CD14-positive monocyte (primary cell): ENCODE results near the gene SPATA20. TPM values are rescaled to one million over a fixed set of nuclear protein-coding genes. Genes with fewer than 3 reads are reported as not detected.

ENCODE experiments used
- DNase-seq, 3 donors: peaks; one replicate each; pipeline ENCODE4 v3.0.0-alpha.2; 2011 to 2022
- H2AFZ ChIP-seq: 2 replicates; pipeline ENCODE4 v1.6.0; 2012; ENCODE audit warnings: mild to moderate bottlenecking, low read depth, low read length, inconsistent platforms; ENCODE audit not compliant: insufficient read depth, poor library complexity, severe bottlenecking
- H3K27ac ChIP-seq, 2 donors: 1 replicate in 1 of 2; 2 replicates in 1 of 2; pipeline ENCODE4 v1.5.1; 2012 to 2013; ENCODE audit warnings: low read length in 2 of 2, control low read depth in 1 of 2, inconsistent platforms in 1 of 2, low read depth in 1 of 2, mild to moderate bottlenecking in 1 of 2
- H3K27me3 ChIP-seq, 2 donors: one replicate each; pipeline versions ENCODE4 v1.6.0 to v1.6.1; 2011 to 2013; ENCODE audit warnings: low read length in 2 of 2; ENCODE audit not compliant: control insufficient read depth in 2 of 2, insufficient read depth in 2 of 2
- H3K36me3 ChIP-seq, 2 donors: replicated peaks in 1 of 2; 1 replicate in 1 of 2; 2 replicates in 1 of 2; pipeline versions ENCODE4 v1.5.1 to v1.6.1; 2012 to 2013; ENCODE audit warnings: low read length in 2 of 2, control low read depth in 1 of 2, inconsistent platforms in 1 of 2, mild to moderate bottlenecking in 1 of 2; ENCODE audit not compliant: insufficient read depth in 2 of 2, control insufficient read depth in 1 of 2
- H3K4me1 ChIP-seq, 2 donors: 1 replicate in 1 of 2; 2 replicates in 1 of 2; pipeline versions ENCODE4 v1.5.1 to v1.6.1; 2012 to 2013; ENCODE audit warnings: low read length in 2 of 2, control low read depth in 1 of 2, inconsistent platforms in 1 of 2, mild to moderate bottlenecking in 1 of 2, moderate library complexity in 1 of 2; ENCODE audit not compliant: insufficient read depth in 2 of 2, control insufficient read depth in 1 of 2
- H3K4me2 ChIP-seq: replicated peaks from 2 replicates; pipeline ENCODE3; 2012; ENCODE audit warnings: low read length, moderate library complexity, mild to moderate bottlenecking; ENCODE audit not compliant: poor library complexity, severe bottlenecking; ENCODE audit errors: extremely low read depth
- H3K4me3 ChIP-seq, 3 experiments: fragments of 200-600 bp in 1 of 3; sonication (generic) in 1 of 3; replicated peaks in 1 of 3; 1 replicate in 2 of 3; 2 replicates in 1 of 3; pipeline ENCODE4 v1.5.1; 2011 to 2013; ENCODE audit warnings: low read length in 3 of 3, mild to moderate bottlenecking in 3 of 3, control low read depth in 2 of 3, low read depth in 2 of 3, inconsistent platforms in 1 of 3, moderate library complexity in 1 of 3
- H3K79me2 ChIP-seq: 2 replicates; pipeline ENCODE4 v1.6.0; 2012; ENCODE audit warnings: mild to moderate bottlenecking, control low read depth, inconsistent platforms, low read length, moderate library complexity; ENCODE audit not compliant: insufficient read depth
- H3K9ac ChIP-seq: 2 replicates; pipeline ENCODE4 v1.6.0; 2017; ENCODE audit warnings: low read length, mild to moderate bottlenecking; ENCODE audit not compliant: insufficient read depth, poor library complexity, severe bottlenecking
- H3K9me3 ChIP-seq, 2 donors: replicated peaks in 1 of 2; 1 replicate in 1 of 2; 2 replicates in 1 of 2; pipeline versions ENCODE4 v1.5.1 to v1.6.1; 2012 to 2013; ENCODE audit warnings: low read length in 2 of 2, control low read depth in 1 of 2; ENCODE audit not compliant: control insufficient read depth in 1 of 2, insufficient read depth in 1 of 2
- H4K20me1 ChIP-seq: 2 replicates; pipeline ENCODE4 v1.6.0; 2012; ENCODE audit warnings: mild to moderate bottlenecking, low read length, control low read depth, moderate library complexity; ENCODE audit not compliant: insufficient read depth
- H3K27ac Mint-ChIP-seq, 7 donors: one replicate each; pipeline ENCODE4 v1.8.0; 2020; ENCODE audit warnings: mild to moderate bottlenecking in 7 of 7, mixed read lengths in 7 of 7, moderate library complexity in 6 of 7, inconsistent platforms in 2 of 7
- H3K27me3 Mint-ChIP-seq, 3 donors: one replicate each; pipeline ENCODE4 v1.8.0; 2021 to 2022; ENCODE audit warnings: low read depth in 3 of 3, mild to moderate bottlenecking in 3 of 3, mixed read lengths in 3 of 3, moderate library complexity in 3 of 3, inconsistent platforms in 1 of 3
- H3K36me3 Mint-ChIP-seq, 2 donors: one replicate each; pipeline ENCODE4 v1.8.0; 2020; ENCODE audit warnings: mixed read lengths in 2 of 2, inconsistent platforms in 1 of 2, mild to moderate bottlenecking in 1 of 2
- H3K4me1 Mint-ChIP-seq: one replicate; pipeline ENCODE4 v1.8.0; 2020; ENCODE audit warnings: mild to moderate bottlenecking, mixed read lengths
- H3K4me3 Mint-ChIP-seq, 2 donors: one replicate each; pipeline ENCODE4 v1.8.0; 2020; ENCODE audit warnings: mild to moderate bottlenecking in 2 of 2, mixed read lengths in 2 of 2, moderate library complexity in 1 of 2
- H3K9me3 Mint-ChIP-seq, 7 donors: one replicate each; pipeline ENCODE4 v1.8.0; 2020 to 2022; ENCODE audit warnings: mixed read lengths in 7 of 7, mild to moderate bottlenecking in 6 of 7, moderate library complexity in 6 of 7, inconsistent platforms in 2 of 7
- CTCF ChIP-seq: fragments of 200-600 bp; IDR thresholded peaks from one replicate; pipeline ENCODE4 v1.8.0; 2022; ENCODE audit warnings: antibody characterized with exemption, mild to moderate bottlenecking
- WGBS: methylation state at CpG from one replicate; pipeline ENCODE4 v1.1.5; 2013; ENCODE audit warnings: missing lambda C conversion rate; ENCODE audit not compliant: insufficient coverage; 5-methylcytosine and 5-hydroxymethylcytosine counted together
- intact Hi-C, 2 donors: fragments of 100-400 bp; cut with micrococcal nuclease; formaldehyde crosslinking; loops; one replicate each; pipeline versions ENCODE4 v1.15.0 to v1.15.1; 2023
- polyA plus RNA-seq, 3 donors: library from polyadenylated mRNA; depleted of rRNA in 1 of 3; unstranded in 2 of 3; stranded (reverse) in 1 of 3; fragments of 300-500 nt in 2 of 3; fragments of >200 nt in 1 of 3; fragmentation: Illumina TruSeq in 2 of 3; gene quantifications; 1 replicate in 2 of 3; 2 replicates in 1 of 3; pipeline ENCODE4 v1.2.3, GENCODE V29; 2012 to 2021

The SPATA20 gene
- polyA plus RNA-seq, 3 donors = 9.3 to 37.8 (median 12.2) TPM

DNA sequence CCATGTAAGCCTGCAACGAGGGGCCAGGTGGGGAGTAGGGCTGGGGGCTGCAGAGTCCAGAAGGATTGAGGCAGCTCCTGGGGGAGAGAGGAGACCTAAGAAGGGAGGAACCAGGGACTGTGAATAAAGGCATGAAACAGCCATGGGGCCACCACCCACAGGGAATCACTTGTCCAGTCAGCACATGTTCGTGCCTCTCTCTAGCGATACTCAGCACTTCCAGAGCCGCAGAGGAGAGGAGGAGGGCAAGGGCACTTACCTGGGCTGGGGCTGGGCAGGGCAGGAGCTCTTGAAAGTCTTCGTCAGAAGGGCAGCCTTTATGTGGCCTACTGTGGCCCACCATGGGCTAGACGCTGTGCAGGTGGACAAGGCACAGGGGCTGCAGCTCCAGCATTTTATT, 37.8 kb downstream of the SPATA20 start:
- Histone ChIP-seq H3K9me3 (no peaks in the 10 kb centered on the region), H4K20me1 (no peaks in the 10 kb centered on the region), H2AFZ (no peak overlapping the region), H3K36me3 (no peaks in the 10 kb centered on the region), H3K27ac (no peak overlapping the region), H3K79me2 (no peaks in the 10 kb centered on the region), H3K27me3 (no peaks in the 10 kb centered on the region), H3K4me2 (no peak overlapping the region), H3K9ac (no peak overlapping the region), H3K4me3 (no peak overlapping the region), H3K4me1 (no peaks in the 10 kb centered on the region)
- intact Hi-C loops = no loop called here
- peaks cover 15 to 28% (median 20%) of the 10 kb centered on the region in 3 donors for H3K27me3 Mint-ChIP-seq
- H3K27ac Mint-ChIP-seq = no peak overlapping the region
- H3K36me3 Mint-ChIP-seq = no peaks in the 10 kb centered on the region
- no peak for TF ChIP-seq CTCF
- H3K4me3 Mint-ChIP-seq = no peak overlapping the region
- no peak for DNase-seq
- peaks cover 0 to 1% (median 0%) of the 10 kb centered on the region in 7 donors for H3K9me3 Mint-ChIP-seq
- 87% methylated on average over 5 of the region's 6 CpGs for WGBS
- H3K4me1 Mint-ChIP-seq = no peaks in the 10 kb centered on the region

DNA sequence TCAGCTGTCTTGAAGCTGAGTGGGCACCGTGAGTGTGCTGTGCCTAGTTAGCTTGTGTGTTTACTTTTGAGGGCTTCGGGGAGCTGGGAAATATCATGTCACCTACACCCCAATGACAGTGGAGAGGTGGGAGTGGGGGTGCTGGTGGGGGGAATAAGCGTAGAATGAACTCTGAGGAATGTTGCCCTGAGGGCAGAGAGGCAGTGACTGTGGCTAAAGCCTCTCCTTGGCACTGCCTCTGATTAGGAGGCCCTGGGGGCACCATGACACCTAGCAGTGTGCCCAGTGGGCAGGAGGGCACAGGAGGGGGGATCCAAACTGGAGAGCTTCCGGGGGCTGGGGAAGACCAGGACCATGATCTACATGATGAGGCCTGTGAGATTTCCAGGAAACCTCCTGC, 38.4 kb downstream of the SPATA20 start:
- no peak overlapping the region for H3K4me3 Mint-ChIP-seq
- H3K36me3 Mint-ChIP-seq = no peaks in the 10 kb centered on the region
- H3K9me3 ChIP-seq = no peaks in the 10 kb centered on the region
- H3K27me3 Mint-ChIP-seq = peaks cover 15 to 27% (median 20%) of the 10 kb centered on the region in 3 donors
- no peak overlapping the region for H3K27ac Mint-ChIP-seq
- no peaks in the 10 kb centered on the region for H3K4me1 ChIP-seq
- H3K9me3 Mint-ChIP-seq = peaks cover 0 to 1% (median 0%) of the 10 kb centered on the region in 7 donors
- H3K4me3 ChIP-seq = no peak overlapping the region
- no peaks in the 10 kb centered on the region for H3K4me1 Mint-ChIP-seq
- no peaks in the 10 kb centered on the region for H3K27me3 ChIP-seq
- no peaks in the 10 kb centered on the region for H4K20me1 ChIP-seq
- no CpG with 5 or more reads among the region's 4 CpGs for WGBS
- H2AFZ ChIP-seq = no peak overlapping the region
- TF ChIP-seq CTCF = no peak
- H3K36me3 ChIP-seq = no peaks in the 10 kb centered on the region
- no peak overlapping the region for H3K4me2 ChIP-seq
- H3K27ac ChIP-seq = no peak overlapping the region
- H3K79me2 ChIP-seq = no peaks in the 10 kb centered on the region
- intact Hi-C loops = no loop called here
- no peak for DNase-seq
- H3K9ac ChIP-seq = no peak overlapping the region
